ENCODE data around the gene ABCB8.
"Not testable (repeated sequence)": the region's sequence is repeated elsewhere in the genome, so short reads cannot be mapped to it uniquely, and the experiment has no call there.

ABCB8 gene

DNA sequence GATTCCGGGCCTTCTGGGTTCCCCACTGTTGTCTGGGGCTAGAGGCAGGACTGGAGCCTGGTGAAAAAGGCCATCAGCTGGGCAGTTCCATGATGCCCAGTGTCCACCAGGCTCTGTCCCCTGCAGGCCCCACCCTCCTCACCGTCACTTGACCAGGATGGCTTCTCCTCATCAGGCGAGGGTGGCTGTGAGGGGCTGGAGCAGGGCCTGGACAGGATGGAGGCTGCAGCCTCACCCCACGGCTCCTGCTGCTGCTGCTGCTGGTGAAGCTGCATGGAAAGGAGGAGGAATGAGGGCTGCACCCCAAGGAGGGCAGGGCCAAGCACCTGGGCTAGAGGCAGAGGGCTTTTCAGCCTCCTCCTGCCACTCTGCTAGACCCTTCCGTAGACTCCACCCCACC lies 12.3 kb upstream of the ABCB8 start:
- DNase-seq, result no peak

GRCh38 chr7:151016505-151016904 lies 11.7 kb upstream of the ABCB8 start:
- DNase-seq, result no peak

DNA sequence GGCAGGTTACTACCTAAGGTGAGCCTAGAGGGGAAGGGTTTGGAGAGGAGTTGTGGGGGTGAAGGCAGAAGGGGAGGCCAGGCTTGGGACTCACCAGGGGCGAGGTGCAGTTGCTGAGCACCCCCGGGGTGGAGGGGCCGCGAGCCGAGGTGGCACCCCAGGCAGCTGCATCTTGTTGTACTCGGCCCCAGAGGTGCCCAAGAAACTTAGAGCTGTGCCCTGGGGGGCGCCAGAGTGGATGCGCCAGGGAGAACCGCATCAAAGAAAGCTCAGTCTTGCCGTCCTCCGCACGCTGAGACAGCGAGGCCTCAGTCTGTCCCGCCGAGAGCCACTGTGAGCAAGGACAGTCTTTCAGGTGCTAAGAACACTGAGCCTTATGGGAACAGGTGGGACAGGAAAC lies 11.3 kb upstream of the ABCB8 start:
- DNase-seq, result no peak

- DNase-seq, result peak in 1 of 2 experiments; percentile 40
These were observed 10.8 kb upstream of the ABCB8 start for GRCh38 chr7:151017370-151017952.

DNA sequence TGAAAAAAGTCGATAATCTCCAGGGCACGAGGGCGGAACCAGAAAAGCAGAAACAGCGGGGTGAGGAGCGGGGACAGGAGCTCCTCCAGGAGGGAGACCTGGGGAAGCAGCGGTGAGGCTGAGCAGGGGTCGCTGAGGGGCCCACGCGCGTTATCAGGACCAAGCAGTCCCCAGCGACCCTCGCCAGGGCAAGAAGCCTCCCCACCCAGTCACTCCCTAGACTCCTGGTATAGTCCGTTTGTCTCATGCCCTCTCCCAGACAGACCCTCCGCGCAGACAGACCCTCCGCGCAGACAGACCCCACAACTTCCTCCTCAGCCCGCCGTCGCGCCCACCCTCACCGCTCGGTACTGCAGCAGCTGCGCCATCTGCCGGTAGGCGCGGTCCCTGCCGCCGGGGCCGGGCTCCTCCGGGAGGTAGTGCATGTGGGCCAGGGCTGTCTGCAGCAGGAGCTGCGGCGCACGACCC lies 10.3 kb upstream of the ABCB8 start:
- DNase-seq, result peak; percentile 38 to 68

GRCh38 chr7:151018421-151019129 lies 9.7 kb upstream of the ABCB8 start:
- DNase-seq, result peak in 1 of 2 experiments; percentile 54

DNA sequence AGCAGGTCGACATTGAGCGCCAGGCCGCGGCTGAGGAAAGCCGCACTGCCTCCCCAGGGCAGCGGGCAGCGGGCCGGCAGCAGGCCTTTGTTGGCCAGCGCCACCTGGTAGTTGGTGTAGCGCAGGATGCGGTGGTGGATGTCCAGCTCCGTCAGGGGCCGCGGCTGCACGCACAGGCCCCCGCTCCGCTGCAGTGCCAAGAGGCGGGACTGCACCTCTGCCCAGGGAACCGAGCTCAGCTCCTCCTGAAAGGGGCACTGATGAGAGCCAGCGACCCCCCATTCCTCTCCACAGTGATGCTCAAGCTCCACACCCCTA lies 9.2 kb upstream of the ABCB8 start:
- DNase-seq, result no peak

- no peak for DNase-seq
These were observed 8.0 kb upstream of the ABCB8 start for GRCh38 chr7:151020231-151020630.

DNA sequence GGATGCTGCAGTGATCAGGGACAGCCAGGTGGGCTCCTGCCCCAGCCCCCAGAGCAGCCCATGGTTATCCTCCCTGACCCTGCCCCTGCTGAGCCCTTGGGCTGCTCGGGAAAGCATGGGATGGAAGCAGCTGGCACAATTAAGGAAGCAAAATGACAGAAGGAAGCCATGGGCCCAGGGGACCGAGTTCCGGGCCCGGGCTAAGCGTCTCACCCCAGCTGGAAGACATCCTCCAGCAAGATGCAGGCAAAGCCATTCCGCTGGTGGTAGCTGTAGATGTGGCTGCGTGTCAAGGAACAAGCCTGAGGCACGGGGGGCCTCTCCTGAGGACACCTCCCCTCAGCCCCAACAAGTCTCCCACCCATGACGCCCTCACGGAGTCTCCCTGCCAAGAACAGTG lies 5.0 kb upstream of the ABCB8 start:
- DNase-seq, result peak in 1 of 2 experiments; percentile 38

DNA sequence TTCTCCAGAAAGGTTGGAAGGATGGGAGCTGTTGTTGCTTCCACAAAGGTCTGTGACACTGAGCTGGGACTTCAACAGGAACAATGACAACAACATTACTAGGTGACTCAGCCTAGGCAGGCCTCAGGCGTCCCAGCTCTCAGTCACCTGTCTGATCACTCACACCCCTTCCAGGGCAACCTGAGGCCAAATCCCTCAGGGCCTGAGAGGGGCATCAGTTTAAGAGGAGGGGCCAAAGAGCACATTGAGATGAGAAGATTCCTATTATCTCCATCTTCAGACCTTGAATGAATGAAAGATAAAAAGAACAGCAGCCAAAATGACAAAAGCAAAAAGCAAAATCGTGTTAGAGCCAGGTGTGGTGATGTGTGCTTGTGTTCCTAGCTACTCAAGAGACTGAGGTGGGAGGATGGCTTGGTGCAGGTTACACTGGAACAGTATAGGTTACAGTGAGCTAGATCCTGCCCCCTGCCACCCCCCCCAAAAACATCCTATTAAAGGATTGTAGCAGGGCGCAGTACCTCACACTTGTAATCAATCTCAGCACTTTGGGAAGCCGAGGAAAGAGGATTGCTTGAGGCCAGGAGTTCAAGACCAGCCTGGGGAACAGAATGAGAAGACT lies 3.7 kb upstream of the ABCB8 start, which contains the start of gene ATG9B:
ATG9B (minus strand) TSS at position 60 of the 622 bp plus-strand sequence. CDS start 71 bp downstream, outside the sequence.
- DNase-seq, result no peak

DNA sequence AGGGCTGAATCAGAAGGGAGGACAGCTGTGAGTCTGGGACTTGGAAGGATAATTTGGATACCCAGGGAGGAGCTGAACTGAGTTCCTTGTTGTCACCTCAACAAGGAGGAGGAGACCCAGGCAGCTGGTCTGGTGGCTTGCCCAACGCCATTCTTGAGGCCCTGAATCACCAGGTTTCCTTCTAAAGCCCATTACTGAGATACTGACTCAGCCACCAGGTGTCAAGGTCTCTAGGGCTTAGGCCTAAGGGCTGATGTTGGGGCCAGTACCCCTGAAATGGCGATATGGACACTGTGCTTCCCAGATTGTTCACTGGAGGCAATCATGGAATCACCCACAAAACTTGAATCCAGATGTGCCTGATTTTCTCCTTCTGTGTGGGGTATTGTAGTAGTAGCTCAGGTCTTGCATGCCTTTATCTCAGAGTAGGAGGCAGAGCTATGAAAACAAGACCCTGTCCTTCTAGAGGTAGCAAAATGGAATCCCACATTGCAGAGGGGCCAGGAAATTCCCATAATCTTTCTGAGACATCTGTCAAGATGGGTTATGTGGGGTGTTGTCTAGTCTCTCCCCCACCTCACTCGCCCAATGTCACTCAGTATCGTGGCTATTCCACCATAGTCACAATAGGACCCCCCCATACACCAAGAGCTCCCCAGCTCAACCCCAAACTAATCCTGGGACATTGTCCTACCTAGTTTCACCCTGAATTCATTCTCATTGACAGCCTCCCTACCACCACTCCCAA lies 2.2 kb upstream of the ABCB8 start:
- DNase-seq, result no peak

- DNase-seq, result peak in 1 of 2 experiments; percentile 54
These were observed 1.2 kb upstream of the ABCB8 start for GRCh38 chr7:151026771-151027727.

GRCh38 chr7:151027728-151028130 lies 521 bp upstream of the ABCB8 start:
- DNase-seq, result not testable (repeated sequence)

DNA sequence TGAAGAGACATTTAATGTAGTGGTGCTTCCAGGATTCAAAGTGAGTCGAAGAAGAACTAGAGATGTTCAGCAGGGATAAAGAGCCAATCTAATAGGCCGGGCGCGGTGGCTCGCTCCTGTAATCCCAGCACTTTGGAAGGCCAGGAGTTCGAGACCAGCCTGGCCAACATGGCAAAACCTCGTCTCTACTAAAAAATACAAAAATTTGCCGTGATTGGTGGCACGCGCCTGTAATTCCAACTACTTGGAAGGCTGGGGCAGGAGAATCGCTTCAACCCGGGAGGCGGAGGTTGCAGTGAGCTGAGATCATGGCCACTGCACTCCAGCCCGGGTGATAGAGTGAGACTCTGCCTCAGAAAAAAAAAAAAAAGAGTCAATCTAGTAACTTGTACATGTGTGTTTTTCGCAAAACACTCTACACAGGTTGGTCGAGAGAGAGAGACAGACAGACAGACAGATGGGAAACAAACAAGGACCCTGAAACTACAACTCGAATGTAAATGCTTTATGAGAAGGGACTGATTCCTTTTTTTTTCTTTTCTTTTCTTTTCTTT lies 775 bp downstream of the ABCB8 start:
- DNase-seq, result no peak

GRCh38 chr7:151031011-151031410 lies 2.8 kb downstream of the ABCB8 start:
- DNase-seq, result no peak

DNA sequence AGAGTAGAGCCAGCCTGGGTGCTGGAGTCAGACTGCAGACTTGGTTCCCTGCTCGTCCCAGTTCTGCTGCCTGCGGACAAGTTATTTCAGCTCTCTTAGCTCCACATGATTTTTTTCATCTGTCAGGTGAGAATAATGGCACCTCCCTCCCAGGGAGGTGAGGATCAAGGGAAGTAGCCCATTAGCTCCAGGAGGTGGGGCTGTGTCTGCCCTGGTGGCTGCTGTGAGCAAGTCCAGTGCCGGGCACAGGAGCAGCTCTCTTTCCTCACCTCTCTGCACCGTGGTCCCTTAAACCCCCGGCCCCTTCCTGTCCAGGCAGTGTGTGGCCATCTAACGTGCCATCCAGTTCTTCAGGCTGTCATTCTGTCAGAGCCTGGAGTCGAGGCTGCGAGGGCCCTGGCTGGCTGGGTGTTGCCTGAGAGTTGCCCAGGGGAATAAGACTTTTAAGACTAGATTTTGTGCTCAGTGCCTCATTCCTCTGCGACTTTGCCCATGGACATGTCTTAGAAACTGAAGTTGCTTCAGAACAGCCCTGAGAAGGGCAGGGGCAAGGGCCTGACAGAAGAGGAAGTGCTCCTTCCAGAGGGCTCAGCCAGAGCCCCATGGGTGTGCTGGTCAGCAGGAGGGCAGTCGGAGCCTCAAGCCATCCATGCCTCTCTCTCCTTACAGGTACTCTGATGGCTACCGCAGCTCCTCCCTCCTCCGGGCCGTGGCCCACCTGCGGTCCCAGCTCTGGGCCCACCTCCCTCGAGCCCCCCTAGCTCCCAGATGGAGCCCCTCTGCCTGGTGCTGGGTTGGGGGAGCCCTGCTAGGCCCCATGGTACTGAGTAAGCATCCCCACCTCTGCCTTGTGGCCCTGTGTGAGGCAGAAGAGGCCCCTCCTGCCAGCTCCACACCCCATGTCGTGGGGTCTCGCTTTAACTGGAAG lies 5.0 kb downstream of the ABCB8 start:
- DNase-seq, result no peak

- DNase-seq, result no peak
These were observed 5.6 kb downstream of the ABCB8 start for GRCh38 chr7:151033864-151034249.

GRCh38 chr7:151034312-151035025 lies 6.2 kb downstream of the ABCB8 start:
- no peak for DNase-seq

DNA sequence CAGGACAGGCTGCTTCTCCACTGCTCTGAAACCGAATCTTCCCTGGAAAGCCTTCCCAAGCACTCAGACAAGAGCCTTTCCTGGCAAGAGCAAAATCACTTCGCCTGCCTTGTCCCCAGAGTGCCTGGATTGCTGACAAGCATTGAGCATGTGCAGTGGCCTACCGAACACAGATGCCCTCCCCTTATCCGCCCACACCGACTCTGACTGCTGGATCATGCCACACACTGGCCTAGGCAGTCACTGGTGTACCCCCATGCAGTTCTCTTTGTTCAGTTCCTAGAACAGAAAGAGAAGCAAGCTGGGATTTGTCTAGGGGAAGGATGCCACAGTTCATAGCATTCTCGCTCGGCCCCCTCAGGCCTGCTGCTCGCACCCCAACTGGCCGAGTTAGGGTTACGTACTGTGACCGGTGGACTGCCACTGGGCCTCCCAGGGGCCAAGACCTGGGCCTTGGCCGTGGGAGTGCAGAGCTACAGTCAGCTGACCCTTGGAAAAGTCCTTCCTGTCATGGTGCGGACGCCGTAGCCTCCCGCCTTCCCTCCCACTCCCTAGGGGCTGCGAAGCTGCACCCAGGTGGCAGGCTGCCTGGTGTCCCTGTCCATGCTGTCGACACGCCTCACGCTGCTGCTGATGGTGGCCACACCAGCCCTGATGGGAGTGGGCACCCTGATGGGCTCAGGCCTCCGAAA lies 6.9 kb downstream of the ABCB8 start:
- DNase-seq, result no peak

- no peak for DNase-seq
These were observed 7.7 kb downstream of the ABCB8 start for GRCh38 chr7:151035902-151036301.
